ENCODE measurements around the gene EXOC1.

GRCh38 chr4:55817691-55818090 lies 35.8 kb upstream of the EXOC1 start:
- TF ChIP-seq POLR2AphosphoS5 (IDR thresholded peaks at IDR 0.05; ENCODE audit: insufficient read depth in 1 of 2, low read depth in 1 of 2) (no peak), CTCF (IDR thresholded peaks at IDR 0.05) (no peak)
